H9 (cell line): ENCODE measurements around the gene PDE6H. TPM values are rescaled to one million over a fixed set of nuclear protein-coding genes. Genes with fewer than 3 reads are reported as not detected.

Experiments
- DNase-seq: peaks from one replicate; pipeline ENCODE4 v3.0.0-alpha.2; 2017
- H2AFZ ChIP-seq: one replicate; pipeline ENCODE4 v1.6.1; 2013; ENCODE audit warnings: mild to moderate bottlenecking, low read length, control low read depth, moderate library complexity
- H2AK5ac ChIP-seq: 2 replicates; pipeline ENCODE4 v1.6.1; 2013; ENCODE audit warnings: low read length, control low read depth, mixed read lengths; ENCODE audit not compliant: insufficient read length
- H2BK120ac ChIP-seq: one replicate; pipeline ENCODE4 v1.6.1; 2013; ENCODE audit warnings: low read depth, mild to moderate bottlenecking, low read length, control low read depth, inconsistent platforms; ENCODE audit not compliant: poor library complexity, severe bottlenecking
- H2BK12ac ChIP-seq: 2 replicates; pipeline ENCODE4 v1.6.1; 2013; ENCODE audit warnings: low read length, control low read depth, mixed read lengths, low read depth; ENCODE audit not compliant: insufficient read length
- H2BK15ac ChIP-seq: 2 replicates; pipeline ENCODE4 v1.6.1; 2013; ENCODE audit warnings: low read depth, low read length, control low read depth
- H2BK20ac ChIP-seq: one replicate; pipeline ENCODE4 v1.6.1; 2013; ENCODE audit warnings: low read depth, mild to moderate bottlenecking, low read length, control low read depth, inconsistent platforms; ENCODE audit not compliant: poor library complexity, severe bottlenecking
- H2BK5ac ChIP-seq: 2 replicates; pipeline ENCODE4 v1.6.1; 2013; ENCODE audit warnings: low read length, control low read depth, mixed read lengths; ENCODE audit not compliant: insufficient read length
- H3K14ac ChIP-seq: 2 replicates; pipeline ENCODE4 v1.6.1; 2013; ENCODE audit warnings: low read length, control low read depth; ENCODE audit not compliant: insufficient read depth
- H3K18ac ChIP-seq: 2 replicates; pipeline ENCODE4 v1.6.1; 2013; ENCODE audit warnings: low read depth, mild to moderate bottlenecking, mixed read lengths, low read length, control low read depth; ENCODE audit not compliant: insufficient read length
- H3K23ac ChIP-seq: 2 replicates; pipeline ENCODE4 v1.6.1; 2013; ENCODE audit warnings: low read length, control low read depth, mixed read lengths, low read depth; ENCODE audit not compliant: insufficient read length
- H3K23me2 ChIP-seq: 2 replicates; pipeline ENCODE4 v1.6.1; 2013; ENCODE audit warnings: low read depth, mild to moderate bottlenecking, mixed read lengths, low read length, control low read depth; ENCODE audit not compliant: insufficient read length, poor library complexity, severe bottlenecking
- H3K27ac ChIP-seq: 2 replicates; pipeline ENCODE4 v1.5.1; 2013; ENCODE audit warnings: low read length, control low read depth, mixed read lengths, low read depth; ENCODE audit not compliant: insufficient read length
- H3K27me3 ChIP-seq: 2 replicates; pipeline ENCODE4 v1.6.1; 2013; ENCODE audit warnings: low read length, control low read depth, inconsistent platforms; ENCODE audit not compliant: insufficient read depth
- H3K4ac ChIP-seq: 2 replicates; pipeline ENCODE4 v1.6.1; 2013; ENCODE audit warnings: low read depth, mild to moderate bottlenecking, control low read depth, inconsistent platforms, low read length, moderate library complexity
- H3K4me1 ChIP-seq: 2 replicates; pipeline ENCODE4 v1.6.1; 2013; ENCODE audit warnings: low read length, control low read depth, inconsistent platforms; ENCODE audit not compliant: insufficient read depth
- H3K4me2 ChIP-seq: 2 replicates; pipeline ENCODE4 v1.6.1; 2013; ENCODE audit warnings: low read length, control low read depth, mixed read lengths; ENCODE audit not compliant: insufficient read length, insufficient read depth
- H3K56ac ChIP-seq: 2 replicates; pipeline ENCODE4 v1.6.1; 2013; ENCODE audit warnings: low read depth, mild to moderate bottlenecking, mixed read lengths, low read length, control low read depth; ENCODE audit not compliant: insufficient read length
- H3K79me1 ChIP-seq: 2 replicates; pipeline ENCODE4 v1.6.1; 2013; ENCODE audit warnings: low read depth, mild to moderate bottlenecking, moderate library complexity, low read length, control low read depth, inconsistent platforms; ENCODE audit not compliant: insufficient read depth, poor library complexity, severe bottlenecking
- H3K79me2 ChIP-seq: 2 replicates; pipeline ENCODE4 v1.6.1; 2013; ENCODE audit warnings: low read length, control low read depth, inconsistent platforms; ENCODE audit not compliant: insufficient read depth
- H3K9ac ChIP-seq: 2 replicates; pipeline ENCODE4 v1.6.1; 2013; ENCODE audit warnings: low read length, control low read depth, mixed read lengths; ENCODE audit not compliant: insufficient read length; ENCODE audit errors: extremely low read depth
- H3K9me3 ChIP-seq: one replicate; pipeline ENCODE4 v1.6.1; 2013; ENCODE audit warnings: low read depth, low read length, inconsistent platforms; ENCODE audit not compliant: control insufficient read depth
- H3T11ph ChIP-seq: one replicate; pipeline ENCODE4 v1.6.1; 2013; ENCODE audit warnings: mild to moderate bottlenecking, low read length, control low read depth, inconsistent platforms
- H4K20me1 ChIP-seq: one replicate; pipeline ENCODE4 v1.6.1; 2013; ENCODE audit not compliant: control insufficient read depth, insufficient read length, insufficient read depth
- H4K5ac ChIP-seq: 2 replicates; pipeline ENCODE4 v1.6.1; 2013; ENCODE audit warnings: low read depth, mild to moderate bottlenecking, mixed read lengths, low read length, control low read depth; ENCODE audit not compliant: insufficient read length
- H4K8ac ChIP-seq: replicated peaks from 2 replicates; pipeline ENCODE4 v1.6.1; 2013; ENCODE audit warnings: low read length, control low read depth, mixed read lengths, low read depth; ENCODE audit not compliant: insufficient read length
- H4K91ac ChIP-seq: 2 replicates; pipeline ENCODE4 v1.6.1; 2013; ENCODE audit warnings: low read depth, mild to moderate bottlenecking, moderate library complexity, mixed read lengths, low read length, control low read depth; ENCODE audit not compliant: insufficient read length
- H3K27ac Mint-ChIP-seq, 3 experiments: 2 replicates in 2 of 3; 3 replicates in 1 of 3; pipeline ENCODE4 v1.8.0; 2020 to 2021; ENCODE audit warnings: mixed read lengths in 3 of 3, mild to moderate bottlenecking in 1 of 3, moderate library complexity in 1 of 3
- H3K27me3 Mint-ChIP-seq: 2 replicates; pipeline ENCODE4 v1.8.0; 2021; ENCODE audit warnings: low read depth, mild to moderate bottlenecking, moderate library complexity, mixed read lengths
- H3K36me3 Mint-ChIP-seq, 3 experiments: 2 replicates in 2 of 3; 3 replicates in 1 of 3; pipeline ENCODE4 v1.8.0; 2020 to 2021; ENCODE audit warnings: low read depth in 3 of 3, mixed read lengths in 3 of 3; ENCODE audit not compliant: insufficient read depth in 1 of 3
- H3K4me1 Mint-ChIP-seq, 2 experiments: 2 replicates each; pipeline ENCODE4 v1.8.0; 2020; ENCODE audit warnings: mixed read lengths in 2 of 2
- H3K4me3 Mint-ChIP-seq, 2 experiments: 2 replicates in 1 of 2; 3 replicates in 1 of 2; pipeline ENCODE4 v1.8.0; 2020 to 2021; ENCODE audit warnings: mild to moderate bottlenecking in 2 of 2, mixed read lengths in 2 of 2, moderate library complexity in 1 of 2
- H3K9me3 Mint-ChIP-seq, 2 experiments: 2 replicates in 1 of 2; 3 replicates in 1 of 2; pipeline ENCODE4 v1.8.0; 2020; ENCODE audit warnings: mild to moderate bottlenecking in 2 of 2, mixed read lengths in 2 of 2, moderate library complexity in 1 of 2
- CTCF ChIP-seq: fragments of 200-600 bp; sonication (generic); conservative IDR thresholded peaks from 3 replicates; pipeline ENCODE4 v1.8.0; 2021; ENCODE audit warnings: antibody characterized with exemption, mild to moderate bottlenecking
- WGBS: extraction: QIAGEN DNeasy Blood & Tissue Kit; methylation state at CpG from one replicate; pipeline ENCODE4 v1.1.7; 2013; ENCODE audit warnings: missing lambda C conversion rate, low lambda C conversion rate, mixed read lengths; ENCODE audit not compliant: insufficient read length; ENCODE audit errors: extremely low coverage; 5-methylcytosine and 5-hydroxymethylcytosine counted together
- total RNA-seq: library from RNA; stranded (reverse); gene quantifications from 2 replicates; pipeline ENCODE4 v1.2.1, GENCODE V29; 2021

Gene PDE6H
- total RNA-seq, 1 experiment from 2014 or later = not detected

- no peaks in the 10 kb centered on the region for H3K9me3 Mint-ChIP-seq
- no CpG with 5 or more reads among the region's 2 CpGs for WGBS
- no peak for TF ChIP-seq CTCF
Measured at GRCh38 chr12:14965221-14965620, 7.6 kb upstream of the PDE6H start.

More at GRCh38 chr12:14965221-14965620, 7.6 kb upstream of the PDE6H start:
- Histone ChIP-seq H4K20me1 (no peaks in the 10 kb centered on the region), H3K79me2 (no peaks in the 10 kb centered on the region), H4K91ac (no peak overlapping the region), H3K56ac (no peak overlapping the region), H3K23me2 (no peaks in the 10 kb centered on the region), H3K79me1 (no peaks in the 10 kb centered on the region), H4K5ac (no peak overlapping the region), H2BK5ac (no peak overlapping the region), H3K4me2 (no peak overlapping the region), H3K9me3 (no peaks in the 10 kb centered on the region), H3K27ac (no peak overlapping the region), H3K23ac (no peak overlapping the region), H3K4me1 (peaks cover 3% of the 10 kb centered on the region), H3T11ph (no peak overlapping the region), H2BK120ac (no peak overlapping the region), H2BK12ac (no peak overlapping the region), H3K4ac (no peak overlapping the region), H3K18ac (no peak overlapping the region), H4K8ac (no peak overlapping the region), H3K27me3 (no peaks in the 10 kb centered on the region), H2BK20ac (no peak overlapping the region), H2AK5ac (no peak overlapping the region), H2AFZ (no peak overlapping the region), H2BK15ac (no peak overlapping the region), H3K9ac (no peak overlapping the region), H3K14ac (no peak overlapping the region)
- peaks cover 9 to 10% of the 10 kb centered on the region in 2 experiments for H3K4me1 Mint-ChIP-seq
- no peak overlapping the region for H3K4me3 Mint-ChIP-seq
- no peaks in the 10 kb centered on the region for H3K27me3 Mint-ChIP-seq
- H3K27ac Mint-ChIP-seq = no peak overlapping the region
- DNase-seq = no peak
- no peaks in the 10 kb centered on the region for H3K36me3 Mint-ChIP-seq
